Sigmoid colon (tissue), 4 donors: ENCODE measurements around the gene SUGCT.

Source experiments
- CTCF ChIP-seq, 4 experiments: fragments of 450-650 bp in 3 of 4; fragments of 200-600 bp in 1 of 4; IDR thresholded peaks; one replicate each; pipeline ENCODE4 v1.5.1; 2016 to 2019; ENCODE audit warnings: antibody characterized with exemption in 4 of 4, mild to moderate bottlenecking in 3 of 4, moderate library complexity in 2 of 4
- EP300 ChIP-seq, 4 donors: sonication (generic); formaldehyde crosslinking; IDR thresholded peaks; one replicate each; pipeline ENCODE4 v1.6.1; 2017; ENCODE audit warnings: antibody characterized with exemption in 4 of 4
- POLR2A ChIP-seq, 2 donors: fragments of 450-650 bp; IDR thresholded peaks; one replicate each; pipeline ENCODE4 v1.6.1; 2016; ENCODE audit warnings: antibody characterized with exemption in 2 of 2, mild to moderate bottlenecking in 2 of 2, moderate library complexity in 2 of 2
- POLR2AphosphoS5 ChIP-seq, 4 donors: sonication (generic); formaldehyde crosslinking; IDR thresholded peaks; one replicate each; pipeline ENCODE4 v1.6.1; 2017; ENCODE audit warnings: antibody characterized with exemption in 4 of 4

DNA sequence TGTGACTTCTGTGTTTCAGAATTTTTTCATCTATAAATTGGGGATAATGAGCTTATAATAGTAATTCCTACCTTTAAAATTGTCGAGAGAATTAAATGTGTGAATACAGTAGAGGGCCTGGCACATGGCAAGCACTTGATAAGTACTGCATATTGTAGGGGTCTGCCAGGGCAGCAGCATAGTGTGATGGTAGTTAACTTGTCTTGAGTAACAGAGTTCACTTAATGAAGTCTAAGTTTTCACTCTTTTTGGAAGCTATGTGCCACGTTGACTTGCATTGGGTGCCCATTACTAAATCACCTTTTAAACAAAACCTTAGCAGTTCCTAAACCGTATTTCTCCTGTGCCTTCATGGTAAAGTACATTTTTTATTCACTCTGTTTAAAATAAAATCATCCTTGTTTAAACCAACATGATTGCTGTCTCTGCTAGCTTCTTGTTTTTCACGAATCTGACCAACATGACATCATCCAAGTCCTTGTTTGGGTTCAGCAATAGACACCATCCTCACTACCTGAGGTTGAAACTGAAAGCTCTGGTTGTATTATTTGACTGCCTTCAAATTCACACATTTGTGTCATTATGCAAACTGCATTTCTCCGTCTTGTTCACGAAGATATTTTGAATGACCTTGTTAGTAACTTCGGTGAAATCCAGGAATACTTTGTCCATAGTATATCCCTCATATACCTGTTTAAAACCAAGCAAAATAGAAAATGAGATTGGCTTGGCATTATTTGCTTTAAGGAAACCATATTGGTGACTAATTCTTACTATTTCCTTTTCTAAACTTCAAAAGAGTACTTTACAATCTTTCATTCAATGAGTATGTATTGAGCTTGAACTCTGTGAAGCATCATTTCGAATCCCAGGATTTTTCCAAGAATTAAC is 340.2 kb downstream of the SUGCT start:
- TF ChIP-seq POLR2AphosphoS5 (IDR thresholded peaks at IDR 0.05) (no peak), CTCF (IDR thresholded peaks at IDR 0.05) (no peak), POLR2A (IDR thresholded peaks at IDR 0.05) (no peak), EP300 (IDR thresholded peaks at IDR 0.05) (no peak)
